B cell (primary cell): ENCODE measurements around the gene SUPT7L. TPM values are rescaled to one million over a fixed set of nuclear protein-coding genes. Genes with fewer than 3 reads are reported as not detected.

Experiments
- ATAC-seq: fragments of 200-7000 bp; cut with Tn5 transposase; one replicate; pipeline ENCODE4 v1.10.0; 2021; ENCODE audit warnings: low read depth, mild to moderate bottlenecking, moderate number of reproducible peaks, moderate library complexity
- CTCF ChIA-PET: fragments of 350-600 bp; sonication (Branson Sonifier 250); formaldehyde crosslinking; loops from one replicate; lab custom pipeline; 2021; ENCODE audit warnings: antibody characterized with exemption, inconsistent platforms; lab: Charles Lee
- POLR2A ChIA-PET: fragments of 350-600 bp; sonication (Branson Sonifier 250); formaldehyde crosslinking; loops from one replicate; lab custom pipeline; 2021; ENCODE audit warnings: antibody characterized with exemption; lab: Charles Lee
- DNase-seq: peaks from one replicate; pipeline ENCODE4 v3.0.0; 2013
- H2AFZ ChIP-seq: 2 replicates; pipeline ENCODE4 v1.6.1; 2012; ENCODE audit warnings: mild to moderate bottlenecking, low read depth, low read length; ENCODE audit not compliant: insufficient read depth, poor library complexity, severe bottlenecking
- H3K27ac ChIP-seq, 2 donors: 1 replicate in 1 of 2; 2 replicates in 1 of 2; pipeline ENCODE4 v1.5.1; 2012 to 2013; ENCODE audit warnings: low read length in 2 of 2, mild to moderate bottlenecking in 2 of 2, moderate library complexity in 1 of 2
- H3K27me3 ChIP-seq, 4 experiments: fragments of 200-600 bp in 1 of 4; sonication (generic) in 1 of 4; replicated peaks in 1 of 4; 1 replicate in 2 of 4; 2 replicates in 2 of 4; pipeline versions ENCODE4 v1.6.1 to v1.7.0; 2013 to 2016; ENCODE audit warnings: low read length in 3 of 4, mild to moderate bottlenecking in 2 of 4, mixed read lengths in 1 of 4, moderate library complexity in 1 of 4; ENCODE audit not compliant: insufficient read depth in 4 of 4, control insufficient read depth in 3 of 4; ENCODE audit errors: control extremely low read depth in 1 of 4
- H3K36me3 ChIP-seq, 2 experiments: replicated peaks in 1 of 2; 1 replicate in 1 of 2; 2 replicates in 1 of 2; pipeline versions ENCODE4 v1.6.1 to v1.7.1; 2013; ENCODE audit warnings: low read length in 1 of 2; ENCODE audit not compliant: insufficient read depth in 2 of 2, control insufficient read depth in 1 of 2; ENCODE audit errors: control extremely low read depth in 1 of 2, extremely low read depth in 1 of 2
- H3K4me1 ChIP-seq, 2 donors: fragments of 200-600 bp in 1 of 2; sonication (generic) in 1 of 2; 1 replicate in 1 of 2; 2 replicates in 1 of 2; pipeline versions ENCODE4 v1.5.1 to v1.6.1; 2013 to 2017; ENCODE audit warnings: low read length in 2 of 2; ENCODE audit not compliant: control insufficient read depth in 2 of 2, insufficient read depth in 2 of 2
- H3K4me2 ChIP-seq: replicated peaks from 2 replicates; pipeline ENCODE3; 2012; ENCODE audit warnings: mild to moderate bottlenecking, low read depth, low read length; ENCODE audit not compliant: poor library complexity, severe bottlenecking
- H3K4me3 ChIP-seq, 5 experiments: fragments of 200-600 bp in 1 of 5; sonication (generic) in 1 of 5; 1 replicate in 3 of 5; 2 replicates in 2 of 5; pipeline versions ENCODE4 v1.5.1 to v1.7.0; 2011 to 2016; ENCODE audit warnings: low read length in 4 of 5, mild to moderate bottlenecking in 4 of 5, low read depth in 2 of 5, control low read depth in 1 of 5, moderate library complexity in 1 of 5; ENCODE audit not compliant: insufficient read depth in 1 of 5; ENCODE audit errors: control extremely low read depth in 1 of 5, extremely low read depth in 1 of 5
- H3K79me2 ChIP-seq: fragments of 200-600 bp; sonication (generic); one replicate; pipeline ENCODE4 v1.6.0; 2016; ENCODE audit warnings: low read length; ENCODE audit not compliant: control insufficient read depth, insufficient read depth
- H3K9ac ChIP-seq: fragments of 200-600 bp; sonication (generic); 2 replicates; pipeline ENCODE4 v1.6.1; 2017; ENCODE audit warnings: mild to moderate bottlenecking, low read length, moderate library complexity
- H3K9me3 ChIP-seq, 3 donors: one replicate each; pipeline versions ENCODE4 v1.6.1 to v1.7.1; 2013; ENCODE audit warnings: low read length in 2 of 3; ENCODE audit not compliant: control insufficient read depth in 2 of 3, insufficient read depth in 1 of 3; ENCODE audit errors: control extremely low read depth in 1 of 3
- H4K20me1 ChIP-seq: 2 replicates; pipeline ENCODE4 v1.6.0; 2012; ENCODE audit warnings: mild to moderate bottlenecking, low read length; ENCODE audit not compliant: insufficient read depth, control insufficient read depth, poor library complexity, severe bottlenecking
- H3K27ac Mint-ChIP-seq: one replicate; pipeline ENCODE4 v1.8.0; 2021; ENCODE audit warnings: mixed read lengths
- H3K27me3 Mint-ChIP-seq: one replicate; pipeline ENCODE4 v1.8.0; 2021; ENCODE audit warnings: mixed read lengths
- H3K4me1 Mint-ChIP-seq: one replicate; pipeline ENCODE4 v1.8.0; 2021; ENCODE audit warnings: mixed read lengths
- H3K4me3 Mint-ChIP-seq: one replicate; pipeline ENCODE4 v1.8.0; 2021; ENCODE audit warnings: mixed read lengths
- H3K9me3 Mint-ChIP-seq: one replicate; pipeline ENCODE4 v1.8.0; 2022; ENCODE audit warnings: mixed read lengths; ENCODE audit not compliant: insufficient read depth
- CTCF ChIP-seq: fragments of 200-600 bp; IDR thresholded peaks from one replicate; pipeline ENCODE4 v1.8.0; 2022; ENCODE audit warnings: antibody characterized with exemption, mild to moderate bottlenecking
- EZH2 ChIP-seq: IDR thresholded peaks from 2 replicates; pipeline ENCODE4 v1.6.1; 2012; ENCODE audit warnings: borderline replicate concordance, low read depth, mild to moderate bottlenecking, moderate library complexity, low read length; ENCODE audit not compliant: insufficient read depth, poor library complexity, severe bottlenecking
- WGBS: methylation state at CpG from one replicate; pipeline ENCODE4 v1.1.5; 2013; ENCODE audit warnings: missing lambda C conversion rate; ENCODE audit not compliant: insufficient coverage; 5-methylcytosine and 5-hydroxymethylcytosine counted together
- intact Hi-C: fragments of 100-400 bp; cut with micrococcal nuclease; formaldehyde crosslinking; loops from one replicate; pipeline ENCODE4 v1.10.0; 2022
- polyA plus RNA-seq: library from polyadenylated mRNA; depleted of rRNA; stranded (reverse); fragments of >200 nt; gene quantifications from 2 replicates; pipeline ENCODE4 v1.2.3, GENCODE V29; 2012
- total RNA-seq, 2 donors: library from RNA; stranded (reverse); fragments of 120-200 nt in 1 of 2; gene quantifications; 1 replicate in 1 of 2; 2 replicates in 1 of 2; pipeline versions ENCODE4 v1.2.3 to v1.2.4, GENCODE V29; 2013 to 2022

Gene SUPT7L
- total and polyA plus RNA-seq, 2 donors (not counting 1 experiment from before 2014, with no cell fraction given), result 40.2 to 42.4 TPM

GRCh38 chr2:27640722-27641245, 22.6 kb downstream of the SUPT7L start:
- Histone ChIP-seq H3K9me3 (no peaks in the 10 kb centered on the region), H3K36me3 (peaks cover 19 to 57% of the 10 kb centered on the region in 2 experiments), H3K27ac (no peak overlapping the region), H3K4me2 (no peak overlapping the region), H4K20me1 (no peaks in the 10 kb centered on the region), H3K4me3 (no peak overlapping the region), H3K79me2 (no peaks in the 10 kb centered on the region), H2AFZ (no peak overlapping the region), H3K9ac (no peak overlapping the region), H3K27me3 (no peaks in the 10 kb centered on the region), H3K4me1 (no peaks in the 10 kb centered on the region)
- CTCF ChIA-PET, result no interaction called here
- H3K4me3 Mint-ChIP-seq, result no peak overlapping the region
- TF ChIP-seq EZH2 (no peak), CTCF (no peak)
- ATAC-seq (no peak), DNase-seq (no peak)
- intact Hi-C loops, result no loop called here
- no CpG with 5 or more reads among the region's 2 CpGs for WGBS
- H3K27ac Mint-ChIP-seq, result no peak overlapping the region
- POLR2A ChIA-PET, result no interaction called here
- no peaks in the 10 kb centered on the region for H3K9me3 Mint-ChIP-seq
- no peaks in the 10 kb centered on the region for H3K27me3 Mint-ChIP-seq
- no peaks in the 10 kb centered on the region for H3K4me1 Mint-ChIP-seq

DNA sequence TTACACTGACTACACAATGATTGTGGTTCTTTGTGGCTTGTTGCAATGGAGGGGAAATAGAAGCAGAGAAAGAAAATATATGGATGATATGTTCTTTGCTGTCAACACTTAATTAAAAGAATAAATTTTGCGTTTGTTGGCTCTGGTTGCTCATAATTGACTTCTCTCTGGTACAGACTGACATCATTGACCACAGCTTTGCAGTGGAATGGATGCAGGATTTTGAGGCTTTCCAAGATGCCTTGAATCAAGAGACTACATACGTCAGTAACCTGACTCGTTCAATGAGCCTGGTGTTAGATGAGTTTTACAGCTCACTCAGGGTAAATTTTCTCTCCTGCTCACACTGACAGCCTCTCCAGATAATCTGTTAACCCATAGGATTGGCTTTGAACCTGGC, 24.7 kb downstream of the SUPT7L start:
- no peak overlapping the region for H3K4me2 ChIP-seq
- H2AFZ ChIP-seq, result no peak overlapping the region
- ATAC-seq, result no peak
- H3K9me3 Mint-ChIP-seq, result no peaks in the 10 kb centered on the region
- H3K4me1 ChIP-seq, result no peaks in the 10 kb centered on the region
- ChIA-PET POLR2A (no interaction called here), CTCF (no interaction called here)
- no peaks in the 10 kb centered on the region for H3K9me3 ChIP-seq
- no peaks in the 10 kb centered on the region for H3K79me2 ChIP-seq
- no peaks in the 10 kb centered on the region for H3K27me3 Mint-ChIP-seq
- no peaks in the 10 kb centered on the region for H4K20me1 ChIP-seq
- no peaks in the 10 kb centered on the region for H3K4me1 Mint-ChIP-seq
- no peak overlapping the region for H3K27ac ChIP-seq
- no peak overlapping the region for H3K27ac Mint-ChIP-seq
- H3K4me3 ChIP-seq, result no peak overlapping the region
- no peak overlapping the region for H3K9ac ChIP-seq
- no CpG with 5 or more reads among the region's 3 CpGs for WGBS
- H3K4me3 Mint-ChIP-seq, result no peak overlapping the region
- TF ChIP-seq CTCF, result no peak
- no peak for TF ChIP-seq EZH2
- DNase-seq, result no peak
- intact Hi-C loops, result no loop called here
- H3K36me3 ChIP-seq, result peaks cover 19 to 77% of the 10 kb centered on the region in 2 experiments
- no peaks in the 10 kb centered on the region for H3K27me3 ChIP-seq
